Esophagus (tissue), 2 donors: ENCODE data around the gene MYOM1. TPM values are rescaled to one million over a fixed set of nuclear protein-coding genes. Genes with fewer than 3 reads are reported as not detected.

Experiments
- H3K27ac ChIP-seq, 2 donors: one replicate each; pipeline ENCODE4 v1.5.1; 2013; ENCODE audit warnings: low read depth in 2 of 2, mild to moderate bottlenecking in 2 of 2, inconsistent platforms in 1 of 2, low read length in 1 of 2, moderate library complexity in 1 of 2
- H3K27me3 ChIP-seq, 2 donors: one replicate each; pipeline ENCODE4 v1.6.1; 2013; ENCODE audit warnings: low read length in 2 of 2, control low read depth in 1 of 2, mild to moderate bottlenecking in 1 of 2; ENCODE audit not compliant: insufficient read depth in 2 of 2, control insufficient read depth in 1 of 2
- H3K36me3 ChIP-seq, 2 donors: one replicate each; pipeline ENCODE4 v1.6.1; 2013; ENCODE audit warnings: low read length in 1 of 2; ENCODE audit not compliant: control insufficient read depth in 2 of 2, insufficient read depth in 2 of 2
- H3K4me1 ChIP-seq, 2 donors: one replicate each; pipeline ENCODE4 v1.6.1; 2013; ENCODE audit warnings: low read length in 1 of 2; ENCODE audit not compliant: control insufficient read depth in 2 of 2, insufficient read depth in 2 of 2
- H3K4me3 ChIP-seq, 2 donors: one replicate each; pipeline ENCODE4 v1.5.1; 2013; ENCODE audit warnings: low read length in 2 of 2, mild to moderate bottlenecking in 2 of 2, low read depth in 1 of 2, moderate library complexity in 1 of 2
- H3K9me3 ChIP-seq, 2 donors: one replicate each; pipeline ENCODE4 v1.6.1; 2013; ENCODE audit warnings: mild to moderate bottlenecking in 2 of 2, low read depth in 1 of 2, low read length in 1 of 2, moderate library complexity in 1 of 2; ENCODE audit not compliant: control insufficient read depth in 2 of 2, insufficient read depth in 1 of 2
- WGBS, 2 donors: extraction: QIAGEN DNeasy Blood & Tissue Kit; methylation state at CpG; one replicate each; pipeline ENCODE4 v1.1.7; 2013; 5-methylcytosine and 5-hydroxymethylcytosine counted together
- polyA plus RNA-seq, 2 donors: library from polyadenylated mRNA; stranded (reverse); fragments of 200-250 nt; gene quantifications; one replicate each; pipeline ENCODE4 v1.2.3, GENCODE V29; 2013
- donor health status: healthy with polysubstance abuse.
- donor health status: Bipolar disorder and iron deficiency.

MYOM1 gene
- polyA plus RNA-seq, 2 donors, result 1.6 to 1.7 TPM

- WGBS, 2 donors, result 98 to 100% methylated on average over 1 of the region's 1 CpG
- Histone ChIP-seq H3K4me1 (no peaks in the 10 kb centered on the region), H3K36me3 (no peaks in the 10 kb centered on the region), H3K27ac (no peak overlapping the region), H3K27me3 (no peaks in the 10 kb centered on the region), H3K9me3 (no peaks in the 10 kb centered on the region), H3K4me3 (no peak overlapping the region)
These were observed 116.8 kb downstream of the MYOM1 start for GRCh38 chr18:3102983-3103382.

- Histone ChIP-seq H3K9me3 (no peaks in the 10 kb centered on the region), H3K36me3 (no peaks in the 10 kb centered on the region), H3K27ac (no peak overlapping the region), H3K27me3 (no peaks in the 10 kb centered on the region), H3K4me3 (no peak overlapping the region), H3K4me1 (no peaks in the 10 kb centered on the region)
- 60 to 96% methylated on average over 3 of the region's 3 CpGs for WGBS, 2 donors
These were observed 119.2 kb downstream of the MYOM1 start for GRCh38 chr18:3100498-3101132.

DNA sequence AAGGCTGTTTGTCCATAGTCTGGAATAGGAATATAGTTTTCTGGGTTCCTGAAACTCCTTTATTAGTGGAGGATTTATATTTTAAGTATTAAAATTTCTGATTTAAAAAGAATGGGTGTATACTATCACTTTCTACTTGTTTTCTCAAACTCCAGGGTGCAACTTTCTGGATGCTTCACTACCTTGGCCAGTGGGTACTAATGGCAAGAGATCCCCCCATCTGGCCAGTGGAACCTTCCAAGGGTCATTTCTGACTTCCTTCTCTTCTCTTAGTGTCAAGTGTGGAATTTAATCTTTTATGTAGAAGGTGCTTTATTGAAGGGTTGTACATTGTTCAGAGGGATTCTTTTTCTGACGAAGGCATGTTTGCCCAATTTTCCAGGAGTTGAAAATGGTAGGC, 120.4 kb downstream of the MYOM1 start:
- Histone ChIP-seq H3K9me3 (no peaks in the 10 kb centered on the region), H3K27me3 (no peaks in the 10 kb centered on the region), H3K36me3 (no peaks in the 10 kb centered on the region), H3K4me3 (no peak overlapping the region), H3K27ac (no peak overlapping the region), H3K4me1 (no peaks in the 10 kb centered on the region)
- 0% methylated on average over 1 of the region's 1 CpG for WGBS, 2 donors

DNA sequence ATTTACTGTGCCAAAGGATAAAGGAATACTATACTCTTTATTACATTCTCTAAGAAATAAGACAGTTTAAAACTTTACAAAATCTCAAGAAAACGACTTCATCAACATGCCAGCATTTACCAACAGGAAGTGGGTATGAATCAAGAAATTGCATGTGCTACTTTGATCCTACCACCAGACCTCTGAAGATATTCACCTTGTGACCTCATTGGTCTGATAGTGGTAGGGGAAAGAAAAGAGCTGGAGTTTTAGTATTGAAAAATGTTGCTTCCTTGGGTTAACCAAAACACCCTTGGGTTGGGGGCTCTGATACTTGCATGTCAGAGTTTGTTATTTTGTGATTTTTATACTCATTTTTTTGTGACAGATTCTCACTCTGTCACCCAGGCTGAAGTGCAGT, 122.7 kb downstream of the MYOM1 start:
- Histone ChIP-seq H3K4me1 (no peaks in the 10 kb centered on the region), H3K27ac (no peak overlapping the region), H3K4me3 (no peak overlapping the region), H3K36me3 (no peaks in the 10 kb centered on the region), H3K27me3 (no peaks in the 10 kb centered on the region), H3K9me3 (no peaks in the 10 kb centered on the region)
- WGBS, 2 donors, result 66 to 73% methylated on average over 1 of the region's 1 CpG

GRCh38 chr18:3095921-3096320, 123.8 kb downstream of the MYOM1 start:
- no peak overlapping the region for H3K4me3 ChIP-seq
- H3K4me1 ChIP-seq, result no peaks in the 10 kb centered on the region
- H3K36me3 ChIP-seq, result no peaks in the 10 kb centered on the region
- H3K9me3 ChIP-seq, result no peaks in the 10 kb centered on the region
- no peaks in the 10 kb centered on the region for H3K27me3 ChIP-seq
- no peak overlapping the region for H3K27ac ChIP-seq
- 96% methylated on average over 5 of the region's 5 CpGs for WGBS, 2 donors

DNA sequence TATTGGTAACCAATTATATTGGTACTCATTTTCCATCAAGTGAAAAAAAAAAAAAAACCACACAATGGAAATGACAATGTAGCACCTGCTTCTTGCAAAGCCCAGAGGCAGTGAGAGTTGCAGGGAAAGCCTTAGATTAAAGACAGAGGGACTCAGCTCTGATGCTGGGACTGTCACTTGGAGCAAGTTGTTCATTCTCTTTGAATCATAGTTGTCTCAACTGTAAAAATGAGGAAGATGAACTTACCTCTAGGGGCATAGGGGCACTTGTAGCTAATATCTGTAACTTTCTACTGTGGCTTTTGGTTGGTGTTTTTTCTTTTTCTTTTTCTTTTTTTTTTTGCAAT, 125.5 kb downstream of the MYOM1 start:
- no peak overlapping the region for H3K27ac ChIP-seq
- no peaks in the 10 kb centered on the region for H3K9me3 ChIP-seq

GRCh38 chr18:3093624-3094337, 126.0 kb downstream of the MYOM1 start:
- no peaks in the 10 kb centered on the region for H3K27me3 ChIP-seq
- H3K4me3 ChIP-seq, result no peak overlapping the region
- no peak overlapping the region for H3K27ac ChIP-seq
- no peaks in the 10 kb centered on the region for H3K9me3 ChIP-seq
- no peaks in the 10 kb centered on the region for H3K4me1 ChIP-seq
- H3K36me3 ChIP-seq, result no peaks in the 10 kb centered on the region
- WGBS, 2 donors, result 58 to 59% methylated on average over 10 of the region's 10 CpGs

More for the DNA sequence above, 125.5 kb downstream of the MYOM1 start:
- Histone ChIP-seq H3K36me3 (no peaks in the 10 kb centered on the region), H3K4me3 (no peak overlapping the region), H3K4me1 (no peaks in the 10 kb centered on the region), H3K27me3 (no peaks in the 10 kb centered on the region)

DNA sequence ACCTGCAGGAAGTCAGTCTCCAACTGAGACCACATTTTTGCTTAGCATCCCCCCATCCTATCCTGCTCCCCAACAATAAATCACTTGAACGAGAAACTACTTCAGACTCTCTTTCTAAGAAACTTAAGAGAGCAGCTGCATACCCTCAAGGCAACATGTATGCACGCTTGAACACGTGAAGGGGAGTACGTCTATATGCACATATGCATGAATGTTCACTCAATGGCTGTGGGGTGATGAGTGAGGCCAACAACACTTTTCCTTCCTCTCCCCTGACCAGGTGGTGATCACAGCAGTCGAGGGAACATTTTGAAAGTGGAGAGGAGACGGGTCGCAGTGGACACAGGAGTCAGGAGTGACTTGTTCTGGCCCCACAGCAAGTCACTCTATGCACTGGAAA, 127.0 kb downstream of the MYOM1 start:
- Histone ChIP-seq H3K4me1 (no peaks in the 10 kb centered on the region), H3K36me3 (no peaks in the 10 kb centered on the region), H3K27me3 (no peaks in the 10 kb centered on the region), H3K27ac (no peak overlapping the region), H3K4me3 (no peak overlapping the region), H3K9me3 (no peaks in the 10 kb centered on the region)
- WGBS, 2 donors, result 86 to 90% methylated on average over 7 of the region's 7 CpGs

GRCh38 chr18:3089579-3089978, 130.2 kb downstream of the MYOM1 start:
- WGBS, 2 donors, result 77 to 79% methylated on average over 3 of the region's 3 CpGs
- no peaks in the 10 kb centered on the region for H3K36me3 ChIP-seq
- H3K27me3 ChIP-seq, result no peaks in the 10 kb centered on the region

DNA sequence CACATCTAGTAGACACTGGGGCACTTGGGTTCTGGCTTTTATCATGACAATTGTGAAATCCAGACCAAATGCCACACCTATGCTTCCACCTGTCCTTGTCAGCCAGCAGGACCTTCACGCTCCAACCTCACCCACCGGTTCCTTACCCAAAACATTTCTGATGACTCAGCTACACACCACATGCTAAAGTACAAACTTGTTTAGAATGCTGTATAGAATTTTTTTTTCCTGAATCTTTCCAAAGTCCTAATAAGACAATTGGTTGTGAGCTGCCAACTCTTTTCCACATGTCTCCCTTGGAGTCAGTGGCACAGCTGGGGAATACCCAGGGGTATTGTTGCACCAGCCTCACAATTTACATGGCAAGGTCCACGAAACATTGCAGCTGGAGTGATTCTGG, 131.3 kb downstream of the MYOM1 start:
- 67 to 69% methylated on average over 3 of the region's 3 CpGs for WGBS, 2 donors
- no peak overlapping the region for H3K27ac ChIP-seq
- H3K36me3 ChIP-seq, result no peaks in the 10 kb centered on the region
- H3K9me3 ChIP-seq, result no peaks in the 10 kb centered on the region
- H3K4me3 ChIP-seq, result no peak overlapping the region
- no peaks in the 10 kb centered on the region for H3K27me3 ChIP-seq
- H3K4me1 ChIP-seq, result no peaks in the 10 kb centered on the region

More at GRCh38 chr18:3089579-3089978, 130.2 kb downstream of the MYOM1 start:
- H3K4me1 ChIP-seq, result no peaks in the 10 kb centered on the region
- no peak overlapping the region for H3K4me3 ChIP-seq
- no peak overlapping the region for H3K27ac ChIP-seq
- H3K9me3 ChIP-seq, result no peaks in the 10 kb centered on the region
